Gastrocnemius medialis (tissue), 4 donors: ENCODE data around the gene GNAQ.

Source experiments
- CTCF ChIP-seq, 5 experiments: fragments of 450-650 bp in 3 of 5; fragments of 200-600 bp in 2 of 5; sonication (generic) in 2 of 5; IDR thresholded peaks in 4 of 5; conservative IDR thresholded peaks in 1 of 5; 1 replicate in 4 of 5; 2 replicates in 1 of 5; pipeline ENCODE4 v1.5.1; 2016 to 2019; ENCODE audit warnings: antibody characterized with exemption in 5 of 5, mild to moderate bottlenecking in 3 of 5, moderate library complexity in 3 of 5
- POLR2A ChIP-seq, 2 donors: fragments of 450-650 bp; IDR thresholded peaks; one replicate each; pipeline ENCODE4 v1.6.1; 2017; ENCODE audit warnings: antibody characterized with exemption in 2 of 2, mild to moderate bottlenecking in 2 of 2, moderate library complexity in 2 of 2

GRCh38 chr9:77978086-77978781 lies 53.4 kb downstream of the GNAQ start:
- TF ChIP-seq CTCF (IDR thresholded peaks at IDR 0.05 in 4 of 5, conservative IDR thresholded peaks at IDR 0.05 in 1 of 5) (no peak), POLR2A (IDR thresholded peaks at IDR 0.05) (no peak)
